Measurements from ENCODE around the gene DSCAML1. TPM values are rescaled to one million over a fixed set of nuclear protein-coding genes. Genes with fewer than 3 reads are reported as not detected.

The DSCAML1 gene
- total RNA-seq, 2 experiments from 2014 or later: 1.4 to 3.1 TPM

DNA sequence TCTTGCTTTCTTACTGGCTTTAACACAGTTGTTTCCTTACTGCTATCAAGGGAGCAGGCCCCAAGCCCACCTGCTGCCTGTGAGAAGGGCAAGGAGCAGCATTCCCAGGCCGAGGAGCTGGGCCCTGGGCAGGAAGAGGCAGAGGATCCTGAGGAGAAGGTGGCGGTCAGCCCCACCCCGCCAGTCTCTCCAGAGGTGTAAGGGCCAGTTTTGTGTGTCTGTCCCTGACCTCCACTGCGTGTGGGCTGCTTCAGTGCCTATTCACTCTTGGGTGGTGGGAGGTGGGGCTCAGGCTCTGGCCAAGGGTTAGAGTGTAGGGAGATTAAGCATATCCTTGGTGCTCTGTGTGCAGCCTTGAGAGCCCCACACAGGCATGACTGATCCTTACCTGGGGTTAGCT is 414.3 kb downstream of the DSCAML1 start:
- DNase-seq: no peak
- Mint-ChIP-seq H3K27me3 (no peaks in the 10 kb centered on the region), H3K4me3 (no peak overlapping the region), H3K27ac (no peak overlapping the region), H3K4me1 (no peaks in the 10 kb centered on the region), H3K36me3 (peaks cover 2% of the 10 kb centered on the region), H3K9me3 (no peaks in the 10 kb centered on the region)
- ATAC-seq (ENCODE audit: low read depth): no peak
- POLR2A ChIA-PET: no interaction called here

DNA sequence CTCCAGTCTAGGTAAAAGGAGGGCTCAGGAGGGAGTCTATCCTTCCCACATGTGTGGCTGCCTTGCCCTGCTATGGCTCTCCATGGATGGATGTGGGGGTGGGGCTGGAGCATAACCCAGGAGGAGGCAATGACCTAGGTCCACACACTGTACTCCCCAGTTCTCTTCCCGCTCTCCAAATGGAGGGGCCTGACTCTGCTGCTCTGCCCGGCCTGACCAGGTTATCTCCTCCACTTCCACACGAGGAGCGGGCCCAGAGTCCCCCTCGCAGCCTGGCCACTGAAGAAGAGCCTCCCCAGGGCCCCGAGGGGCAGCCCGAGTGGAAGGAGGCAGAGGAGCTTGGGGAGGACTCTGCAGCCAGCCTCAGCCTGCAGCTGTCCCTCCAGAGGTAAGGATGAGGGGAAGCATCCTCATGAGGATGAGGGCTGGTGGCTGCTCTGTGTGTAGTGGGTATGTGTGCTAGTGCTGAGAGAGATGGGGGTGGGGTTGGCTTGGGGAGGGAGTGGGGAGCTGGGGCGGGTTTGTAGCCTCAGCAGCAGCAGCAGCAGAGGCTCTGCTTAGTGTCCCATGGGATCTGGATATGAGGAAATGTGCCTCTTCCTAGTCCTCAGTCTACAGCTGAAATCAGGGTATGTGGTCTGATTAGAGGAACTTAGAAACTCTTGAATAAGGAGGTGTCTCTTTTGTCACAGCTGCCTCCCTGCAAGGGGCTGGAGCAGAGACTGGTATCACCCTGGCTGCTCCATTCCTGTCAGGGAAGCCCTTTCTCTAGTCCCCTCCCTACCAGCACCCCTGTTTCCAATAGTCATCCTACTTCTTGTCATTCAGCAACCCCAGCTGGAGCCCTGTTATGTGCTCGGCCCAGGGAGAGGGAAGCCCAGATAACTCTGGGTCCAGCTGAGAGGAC is 415.3 kb downstream of the DSCAML1 start:
- Mint-ChIP-seq H3K36me3 (peaks cover 2% of the 10 kb centered on the region), H3K27ac (no peak overlapping the region), H3K27me3 (no peaks in the 10 kb centered on the region), H3K9me3 (no peaks in the 10 kb centered on the region), H3K4me1 (no peaks in the 10 kb centered on the region), H3K4me3 (no peak overlapping the region)
- DNase-seq: no peak
- ATAC-seq (ENCODE audit: low read depth): no peak
- POLR2A ChIA-PET: no interaction called here

DNA sequence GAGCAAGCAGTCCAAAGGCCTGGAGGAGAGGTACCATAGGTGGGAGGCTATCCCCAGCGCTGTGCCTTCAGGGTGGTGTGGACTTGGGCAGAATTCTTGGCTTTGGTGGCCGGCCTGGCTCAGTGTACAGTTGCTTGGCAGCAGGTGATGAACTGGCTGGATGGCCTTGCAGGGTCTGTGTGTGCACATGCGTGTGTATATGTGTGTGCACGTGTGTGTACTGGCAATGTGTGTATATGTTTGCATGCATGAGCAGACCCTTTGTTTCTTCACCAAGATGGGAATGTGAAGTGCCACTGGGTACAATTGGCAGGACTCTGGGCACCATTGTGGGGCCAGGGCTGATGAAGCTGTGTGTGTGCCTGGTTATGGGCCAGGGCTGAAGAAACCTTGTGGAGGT is 416.3 kb downstream of the DSCAML1 start:
- DNase-seq (no peak), ATAC-seq (ENCODE audit: low read depth) (no peak)
- peaks cover 7% of the 10 kb centered on the region for H3K36me3 Mint-ChIP-seq
- no peak overlapping the region for H3K27ac Mint-ChIP-seq
- no peaks in the 10 kb centered on the region for H3K9me3 Mint-ChIP-seq
- POLR2A ChIA-PET: no interaction called here
- H3K4me1 Mint-ChIP-seq: no peaks in the 10 kb centered on the region
- no peaks in the 10 kb centered on the region for H3K27me3 Mint-ChIP-seq
- H3K4me3 Mint-ChIP-seq: no peak overlapping the region

DNA sequence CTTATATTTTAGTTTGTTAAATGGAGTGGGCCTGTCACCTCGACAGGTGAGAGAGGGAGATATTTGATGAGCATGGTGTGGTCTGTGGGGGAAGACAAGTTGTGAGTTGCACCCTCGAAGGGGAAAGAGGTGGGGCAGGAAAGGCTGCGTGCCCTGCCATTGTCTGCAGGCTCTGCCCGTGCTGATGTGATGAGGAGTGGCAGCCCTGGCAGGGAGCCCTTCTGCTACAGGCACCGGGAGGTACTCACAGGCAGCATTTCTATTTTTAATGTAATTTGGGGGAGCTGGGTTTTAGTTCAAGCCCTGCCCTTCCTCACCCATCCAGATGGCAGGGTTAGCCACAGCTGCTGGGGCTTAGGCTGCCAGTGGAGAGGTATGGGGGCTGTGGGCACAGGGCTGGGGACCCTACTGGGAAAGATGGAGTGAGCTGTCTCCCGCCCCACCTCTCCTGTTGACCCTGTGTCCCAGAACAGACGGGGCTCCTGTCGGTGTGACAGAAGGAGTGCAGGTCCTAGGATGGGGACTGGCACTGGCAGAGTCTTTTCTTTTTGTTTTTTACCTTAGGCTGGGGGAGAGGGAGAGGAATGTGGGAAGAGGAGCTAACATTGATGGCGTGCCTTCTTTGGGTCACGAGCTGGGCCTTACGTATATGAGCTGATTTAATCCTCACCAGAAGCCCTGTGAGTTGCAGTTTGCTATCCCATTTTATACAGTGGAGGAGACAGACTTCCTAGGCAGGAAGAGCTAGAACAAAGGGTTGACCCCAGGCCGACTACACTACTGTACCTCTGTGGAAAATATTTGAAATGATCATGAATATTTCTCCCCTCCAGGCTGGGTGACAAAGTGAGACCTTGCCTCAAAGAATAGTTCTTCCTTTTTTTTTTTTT is 417.8 kb downstream of the DSCAML1 start:
- Mint-ChIP-seq H3K27me3 (no peaks in the 10 kb centered on the region), H3K9me3 (no peaks in the 10 kb centered on the region), H3K27ac (peak overlapping the region; percentile 55), H3K36me3 (peaks cover 9% of the 10 kb centered on the region), H3K4me3 (no peak overlapping the region), H3K4me1 (no peaks in the 10 kb centered on the region)
- DNase-seq (no peak), ATAC-seq (ENCODE audit: low read depth) (no peak)
- POLR2A ChIA-PET: no interaction called here

Other genes starting within 250 kb of the DSCAML1 start
- 10 to 100 TPM; 28.0 to 31.2 TPM for gene FXYD2, start 27.5 kb upstream of the DSCAML1 start, total RNA-seq
- gene FXYD6, start 79.4 kb upstream of the DSCAML1 start, total RNA-seq: under 1 TPM in 1 of 2 experiments, not detected in 1; 0.31 TPM
- 1 to 10 TPM; 2.7 to 5.0 TPM for gene TMPRSS13, start 132.2 kb upstream of the DSCAML1 start, total RNA-seq
- gene IL10RA, start 189.2 kb upstream of the DSCAML1 start, total RNA-seq: 100 to 1,000 TPM; 304 TPM

Data from activated naive CD8-positive, alpha-beta T cell treated with anti-CD3 and anti-CD28 coated beads, Interleukin-2, amount 10 ng/mL, durations not matched to agents 7 days and 5 days (primary cell).